Measurements from ENCODE around the gene GNB1L.

- TF ChIP-seq EZH2phosphoT487 (IDR thresholded peaks at IDR 0.05; ENCODE audit: insufficient read depth, low read depth) (no peak), EZH2 (IDR thresholded peaks at IDR 0.05; ENCODE audit: insufficient read depth, poor library complexity, severe bottlenecking) (no peak)
Measured at GRCh38 chr22:19788661-19789225, 65.9 kb downstream of the GNB1L start.

All from GM23248 (cell line).